GM12891 (cell line): ENCODE results near the gene NFYB.
A peak's percentile ranks its signal among the peaks of the same experiment; 100 is the strongest.
"Not testable (repeated sequence)": the region's sequence is repeated elsewhere in the genome, so short reads cannot be mapped to it uniquely, and the experiment has no call there.

Experiments used
- DNase-seq: peaks from one replicate; pipeline ENCODE4 v3.0.0; 2011; ENCODE audit warnings: low spot score; ENCODE audit not compliant: insufficient read length
- FAIRE-seq: peaks from 2 replicates; lab custom pipeline; 2011; peaks lifted over from hg19 to GRCh38; lab: Jason Lieb, UNC
- PAX5 ChIP-seq: IDR thresholded peaks from 2 replicates; pipeline ENCODE4 v1.6.1; 2011; ENCODE audit warnings: low read length, moderate library complexity, mild to moderate bottlenecking; ENCODE audit not compliant: insufficient read depth, severe bottlenecking
- POLR2A ChIP-seq: IDR thresholded peaks from 2 replicates; pipeline ENCODE4 v1.6.1; 2011; ENCODE audit warnings: low read depth, low read length, control low read depth
- POLR2AphosphoS5 ChIP-seq: IDR thresholded peaks from 2 replicates; pipeline ENCODE4 v1.6.1; 2011; ENCODE audit warnings: low read depth, low read length, control low read depth
- POU2F2 ChIP-seq: IDR thresholded peaks from 2 replicates; pipeline ENCODE4 v1.6.1; 2011; ENCODE audit warnings: low read depth, mild to moderate bottlenecking, control low read depth, low read length, moderate library complexity
- SPI1 ChIP-seq: IDR thresholded peaks from 2 replicates; pipeline ENCODE4 v1.6.1; 2011; ENCODE audit warnings: low read depth, low read length, control low read depth
- TAF1 ChIP-seq: IDR thresholded peaks from 2 replicates; pipeline ENCODE4 v1.6.1; 2011; ENCODE audit warnings: low read depth, low read length, control low read depth

Gene NFYB

GRCh38 chr12:104122298-104122697, 15.7 kb downstream of the NFYB start:
- TF ChIP-seq TAF1, result no peak
- TF ChIP-seq POLR2AphosphoS5, result no peak
- no peak for TF ChIP-seq POLR2A
- TF ChIP-seq SPI1, result no peak
- TF ChIP-seq POU2F2, result no peak
- TF ChIP-seq PAX5, result no peak
- DNase-seq (no peak), FAIRE-seq (no peak)

- FAIRE-seq, result no peak
- DNase-seq, result no peak
- no peak for TF ChIP-seq POLR2A
- TF ChIP-seq SPI1, result no peak
- no peak for TF ChIP-seq TAF1
- TF ChIP-seq POU2F2, result no peak
- TF ChIP-seq POLR2AphosphoS5, result no peak
- no peak for TF ChIP-seq PAX5
These were observed 17.0 kb downstream of the NFYB start for GRCh38 chr12:104121001-104121400.

- no peak for TF ChIP-seq SPI1
- TF ChIP-seq TAF1, result no peak
- TF ChIP-seq POU2F2, result no peak
- no peak for TF ChIP-seq PAX5
- no peak for TF ChIP-seq POLR2AphosphoS5
- no peak for FAIRE-seq
- DNase-seq, result no peak
These were observed 22.4 kb downstream of the NFYB start for GRCh38 chr12:104115587-104115975.

GRCh38 chr12:104114834-104115586, 23.0 kb downstream of the NFYB start:
- not testable (repeated sequence) for FAIRE-seq

GRCh38 chr12:104109446-104110271, 28.4 kb downstream of the NFYB start:
- DNase-seq, result no peak
- FAIRE-seq, result no peak
- TF ChIP-seq PAX5, result no peak
- TF ChIP-seq TAF1, result no peak
- TF ChIP-seq SPI1, result no peak
- no peak for TF ChIP-seq POLR2AphosphoS5
- no peak for TF ChIP-seq POU2F2
- TF ChIP-seq POLR2A, result no peak

More at GRCh38 chr12:104114834-104115586, 23.0 kb downstream of the NFYB start:
- DNase-seq, result not testable (repeated sequence)

- peak; percentile 96 for FAIRE-seq
- peak; percentile 12 for DNase-seq
- no peak for TF ChIP-seq POU2F2
- TF ChIP-seq POLR2A, result no peak
- TF ChIP-seq SPI1, result peak; percentile 39
- no peak for TF ChIP-seq POLR2AphosphoS5
- no peak for TF ChIP-seq TAF1
- no peak for TF ChIP-seq PAX5
These were observed 29.1 kb downstream of the NFYB start for GRCh38 chr12:104108755-104109445.

- TF ChIP-seq SPI1 (peak; percentile 90), PAX5 (no peak)
- DNase-seq (no peak), FAIRE-seq (no peak)
These were observed 31.0 kb downstream of the NFYB start for GRCh38 chr12:104106965-104107364.

GRCh38 chr12:104105461-104105860, 32.5 kb downstream of the NFYB start:
- TF ChIP-seq POLR2AphosphoS5 (no peak), PAX5 (no peak), POU2F2 (no peak), POLR2A (no peak), SPI1 (no peak), TAF1 (no peak)
- FAIRE-seq, result no peak
- no peak for DNase-seq

- FAIRE-seq (no peak), DNase-seq (no peak)
- TF ChIP-seq SPI1 (no peak), POU2F2 (no peak), POLR2A (no peak), POLR2AphosphoS5 (no peak), PAX5 (no peak), TAF1 (no peak)
These were observed 40.1 kb downstream of the NFYB start for GRCh38 chr12:104097954-104098353.

- DNase-seq (no peak), FAIRE-seq (peak; percentile 20)
- no peak for TF ChIP-seq POLR2A
- no peak for TF ChIP-seq PAX5
- TF ChIP-seq TAF1, result no peak
- TF ChIP-seq POLR2AphosphoS5, result no peak
- TF ChIP-seq POU2F2, result no peak
- no peak for TF ChIP-seq SPI1
These were observed 42.7 kb downstream of the NFYB start for GRCh38 chr12:104095289-104095688.
